ENCODE measurements around the gene AUP1. TPM values are rescaled to one million over a fixed set of nuclear protein-coding genes. Genes with fewer than 3 reads are reported as not detected.
A peak's percentile ranks its signal among the peaks of the same experiment; 100 is the strongest.

Gene AUP1
- total and polyA plus RNA-seq, 8 donors: 74.4 to 244 (median 167) TPM

DNA sequence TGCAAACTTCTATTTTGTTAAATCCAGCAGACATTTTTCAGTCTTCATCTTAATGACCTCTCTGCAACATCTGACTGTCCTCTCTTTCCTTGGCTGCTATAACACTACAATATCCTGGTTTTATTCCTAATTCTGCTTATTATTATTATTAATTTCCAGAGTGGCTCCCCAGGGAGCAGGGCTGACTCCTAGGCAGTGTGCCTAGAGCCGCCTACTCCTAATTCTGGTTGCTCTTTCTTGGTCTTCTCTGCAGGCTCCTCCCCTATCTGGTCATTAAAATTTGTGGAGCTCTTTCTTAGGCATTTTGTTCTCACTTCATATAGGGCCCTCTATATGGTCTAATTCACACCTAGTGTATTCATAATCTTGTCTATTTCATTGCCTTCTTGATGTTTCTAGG, 13.5 kb upstream of the AUP1 start:
- H3K4me1 ChIP-seq: no peaks in the 10 kb centered on the region
- TF ChIP-seq POLR2AphosphoS5 (IDR thresholded peaks at IDR 0.05) (no peak), EP300 (IDR thresholded peaks at IDR 0.05) (no peak), POLR2A (IDR thresholded peaks at IDR 0.05) (no peak)
- no peaks in the 10 kb centered on the region for H3K27me3 ChIP-seq
- H3K27ac ChIP-seq: no peak overlapping the region
- no peaks in the 10 kb centered on the region for H3K36me3 ChIP-seq
- H3K9me3 ChIP-seq: no peaks in the 10 kb centered on the region
- no peak for DNase-seq
- no peak overlapping the region for H3K4me3 ChIP-seq
- intact Hi-C loops (cut with DNase I; ENCODE audit: low total_unique reads): no loop called here
- WGBS, 5 donors: 88 to 97% (median 91%) methylated on average over 1 of the region's 1 CpG

DNA sequence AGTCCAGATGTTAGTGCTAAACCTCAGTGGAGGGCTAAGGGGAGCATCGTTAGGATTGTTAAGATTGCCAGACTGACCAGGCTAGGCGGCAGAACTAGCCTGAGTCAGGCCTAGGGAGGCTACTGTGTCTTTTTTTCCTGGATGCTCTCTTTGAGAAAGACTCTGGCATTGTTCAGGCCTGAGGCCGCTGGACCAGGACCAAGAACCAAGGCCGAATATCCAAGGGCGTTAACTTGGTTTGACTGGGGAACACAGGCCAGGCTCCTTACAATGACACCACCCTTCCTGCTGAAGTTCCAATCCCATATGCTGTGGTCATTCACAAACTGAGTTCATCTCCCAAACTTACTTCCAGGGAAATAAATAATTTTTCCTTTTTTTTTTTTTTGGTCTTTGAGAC, 10.8 kb upstream of the AUP1 start:
- TF ChIP-seq POLR2A (IDR thresholded peaks at IDR 0.05) (no peak), POLR2AphosphoS5 (IDR thresholded peaks at IDR 0.05) (no peak), EP300 (IDR thresholded peaks at IDR 0.05) (no peak)
- TF ChIP-seq, protein P1, sequence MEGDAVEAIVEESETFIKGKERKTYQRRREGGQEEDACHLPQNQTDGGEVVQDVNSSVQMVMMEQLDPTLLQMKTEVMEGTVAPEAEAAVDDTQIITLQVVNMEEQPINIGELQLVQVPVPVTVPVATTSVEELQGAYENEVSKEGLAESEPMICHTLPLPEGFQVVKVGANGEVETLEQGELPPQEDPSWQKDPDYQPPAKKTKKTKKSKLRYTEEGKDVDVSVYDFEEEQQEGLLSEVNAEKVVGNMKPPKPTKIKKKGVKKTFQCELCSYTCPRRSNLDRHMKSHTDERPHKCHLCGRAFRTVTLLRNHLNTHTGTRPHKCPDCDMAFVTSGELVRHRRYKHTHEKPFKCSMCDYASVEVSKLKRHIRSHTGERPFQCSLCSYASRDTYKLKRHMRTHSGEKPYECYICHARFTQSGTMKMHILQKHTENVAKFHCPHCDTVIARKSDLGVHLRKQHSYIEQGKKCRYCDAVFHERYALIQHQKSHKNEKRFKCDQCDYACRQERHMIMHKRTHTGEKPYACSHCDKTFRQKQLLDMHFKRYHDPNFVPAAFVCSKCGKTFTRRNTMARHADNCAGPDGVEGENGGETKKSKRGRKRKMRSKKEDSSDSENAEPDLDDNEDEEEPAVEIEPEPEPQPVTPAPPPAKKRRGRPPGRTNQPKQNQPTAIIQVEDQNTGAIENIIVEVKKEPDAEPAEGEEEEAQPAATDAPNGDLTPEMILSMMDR (IDR thresholded peaks at IDR 0.05): no peak
- Histone ChIP-seq H3K4me1 (no peaks in the 10 kb centered on the region), H3K27me3 (no peaks in the 10 kb centered on the region), H3K9me3 (no peaks in the 10 kb centered on the region), H3K36me3 (no peaks in the 10 kb centered on the region), H3K4me3 (no peak overlapping the region), H3K27ac (peak overlapping the region in 1 of 5 donors; percentile 26)
- no peak for DNase-seq
- WGBS, 5 donors: 74 to 90% (median 84%) methylated on average over 5 of the region's 5 CpGs
- intact Hi-C loops (cut with DNase I; ENCODE audit: low total_unique reads): no loop called here

DNA sequence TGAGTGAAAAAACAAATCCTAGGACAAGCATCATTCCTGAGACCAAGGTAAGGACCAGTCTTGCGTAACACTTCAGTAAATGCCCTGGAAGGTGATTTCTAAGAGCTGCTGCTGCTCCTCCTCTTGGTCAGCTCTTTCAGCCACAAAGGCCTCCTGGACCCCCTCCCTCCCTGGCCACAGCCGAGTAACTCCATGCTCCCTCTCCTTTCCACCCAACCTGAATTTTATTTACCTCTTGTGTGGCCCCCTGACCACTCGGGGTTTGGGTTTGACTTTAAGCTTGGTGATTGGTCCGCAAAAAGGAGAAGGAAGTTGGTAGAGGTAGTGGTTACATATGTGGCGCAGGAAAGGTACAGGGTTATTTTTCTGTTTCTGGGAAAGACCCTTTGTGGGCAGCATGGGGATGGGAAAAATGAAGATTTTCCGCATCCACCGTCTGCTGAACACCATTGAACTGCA, 9.4 kb upstream of the AUP1 start:
- Histone ChIP-seq H3K27ac (no peak overlapping the region), H3K4me1 (no peaks in the 10 kb centered on the region), H3K9me3 (no peaks in the 10 kb centered on the region), H3K4me3 (no peak overlapping the region), H3K27me3 (no peaks in the 10 kb centered on the region), H3K36me3 (peaks cover 0 to 6% (median 2%) of the 10 kb centered on the region in 4 donors)
- intact Hi-C loops (cut with DNase I; ENCODE audit: low total_unique reads): loop anchor here (10.0 kb wide), 1 partner anchor 46 kb away; no protein-coding TSS in a partner anchor
- 69 to 79% (median 73%) methylated on average over 7 of the region's 7 CpGs for WGBS, 5 donors
- TF ChIP-seq, protein P1 (IDR thresholded peaks at IDR 0.05): no peak
- no peak for TF ChIP-seq POLR2A (IDR thresholded peaks at IDR 0.05)
- no peak for TF ChIP-seq EP300 (IDR thresholded peaks at IDR 0.05)
- TF ChIP-seq POLR2AphosphoS5 (IDR thresholded peaks at IDR 0.05): no peak
- DNase-seq: no peak

DNA sequence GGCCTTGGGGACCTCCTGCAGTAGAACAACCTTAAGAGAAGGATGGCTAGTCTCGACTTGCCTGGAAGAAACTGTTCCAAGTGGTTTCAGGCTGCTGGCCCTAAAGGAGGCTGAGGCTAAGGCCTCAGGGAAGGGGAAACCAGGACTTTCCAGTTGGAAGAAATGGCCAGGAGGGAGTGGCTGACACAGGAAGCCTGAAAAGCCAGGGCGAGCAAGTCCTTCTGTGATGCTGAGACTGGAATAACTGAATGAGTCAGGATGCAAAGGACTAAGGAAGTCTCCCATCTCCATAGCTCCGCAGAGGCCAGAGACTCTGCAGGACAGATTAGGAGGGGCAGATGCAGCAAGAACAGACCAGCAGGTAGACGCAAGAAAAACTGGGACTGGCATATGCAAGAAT, 7.6 kb upstream of the AUP1 start:
- Histone ChIP-seq H3K27me3 (no peaks in the 10 kb centered on the region), H3K4me3 (no peak overlapping the region), H3K4me1 (peaks cover 0 to 4% (median under 1%) of the 10 kb centered on the region in 4 donors), H3K36me3 (peaks cover 0 to 22% (median 18%) of the 10 kb centered on the region in 4 donors), H3K27ac (no peak overlapping the region), H3K9me3 (no peaks in the 10 kb centered on the region)
- WGBS, 5 donors: 56 to 72% (median 62%) methylated on average over 4 of the region's 4 CpGs
- intact Hi-C loops (cut with DNase I; ENCODE audit: low total_unique reads): loop anchor here (10.0 kb wide), 1 partner anchor 48 kb away; no protein-coding TSS in a partner anchor
- TF ChIP-seq EP300 (IDR thresholded peaks at IDR 0.05) (no peak), POLR2A (IDR thresholded peaks at IDR 0.05) (no peak), POLR2AphosphoS5 (IDR thresholded peaks at IDR 0.05) (no peak)
- TF ChIP-seq, protein P1 (IDR thresholded peaks at IDR 0.05): no peak
- no peak for DNase-seq

Measured in stomach (tissue), 9 donors.